ENCODE measurements around the gene KLHL6.

GRCh38 chr3:183466575-183466974, 88.9 kb downstream of the KLHL6 start:
- no peak for TF ChIP-seq GATA3 (IDR thresholded peaks at IDR 0.05; ENCODE audit: low read depth, low read length)
- TF ChIP-seq GATA2 (IDR thresholded peaks at IDR 0.05; ENCODE audit: low read depth, low read length) = no peak

Data from SH-SY5Y (cell line).